NB4 (cell line): ENCODE measurements around the gene NFIL3.
"Not testable (repeated sequence)": the region's sequence is repeated elsewhere in the genome, so short reads cannot be mapped to it uniquely, and the experiment has no call there.

Source experiments
- DNase-seq: peaks from one replicate; pipeline ENCODE4 v3.0.0; 2010; ENCODE audit warnings: low read depth
- H3K4me3 ChIP-seq: one replicate; pipeline ENCODE4 v1.5.1; 2011; ENCODE audit warnings: mild to moderate bottlenecking, low read depth, low read length, moderate library complexity
- MYC ChIP-seq: IDR thresholded peaks from 2 replicates; pipeline ENCODE4 v1.6.1; 2011; ENCODE audit warnings: low read depth, low read length
- POLR2A ChIP-seq: IDR thresholded peaks from 2 replicates; pipeline ENCODE4 v1.6.1; 2011; ENCODE audit warnings: mild to moderate bottlenecking; ENCODE audit not compliant: insufficient read length; ENCODE audit errors: extremely low read depth
- TF ChIP-seq, protein P1 (sequence below): IDR thresholded peaks from 2 replicates; pipeline ENCODE4 v1.6.1; 2011; ENCODE audit warnings: low read depth, low read length
- TF ChIP-seq, protein P2 (sequence below): IDR thresholded peaks from one replicate; pipeline ENCODE4 v1.5.1; 2012; ENCODE audit warnings: low read depth, low read length

The NFIL3 gene

DNA sequence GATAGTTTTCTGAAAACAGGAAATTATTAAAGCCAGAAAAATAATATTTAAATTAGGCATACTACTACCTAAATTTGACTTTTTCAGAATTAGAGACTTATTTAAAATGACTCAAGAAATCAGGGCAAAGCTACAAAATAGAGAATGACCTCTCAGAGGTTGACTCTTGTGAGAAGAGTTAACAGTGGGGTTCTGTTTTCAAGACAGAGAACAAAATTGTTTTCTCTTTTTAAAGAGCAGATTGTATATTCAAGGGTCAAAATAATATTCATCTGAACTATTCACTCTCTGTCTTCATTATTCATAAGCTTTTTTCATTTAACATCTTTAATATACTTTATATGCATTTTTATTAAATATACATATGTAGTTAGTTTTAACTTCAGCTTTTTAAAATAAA is 40.1 kb downstream of the NFIL3 start:
- no peak overlapping the region for H3K4me3 ChIP-seq
- TF ChIP-seq, protein P1, sequence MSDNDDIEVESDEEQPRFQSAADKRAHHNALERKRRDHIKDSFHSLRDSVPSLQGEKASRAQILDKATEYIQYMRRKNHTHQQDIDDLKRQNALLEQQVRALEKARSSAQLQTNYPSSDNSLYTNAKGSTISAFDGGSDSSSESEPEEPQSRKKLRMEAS, result no peak
- TF ChIP-seq, protein P2, sequence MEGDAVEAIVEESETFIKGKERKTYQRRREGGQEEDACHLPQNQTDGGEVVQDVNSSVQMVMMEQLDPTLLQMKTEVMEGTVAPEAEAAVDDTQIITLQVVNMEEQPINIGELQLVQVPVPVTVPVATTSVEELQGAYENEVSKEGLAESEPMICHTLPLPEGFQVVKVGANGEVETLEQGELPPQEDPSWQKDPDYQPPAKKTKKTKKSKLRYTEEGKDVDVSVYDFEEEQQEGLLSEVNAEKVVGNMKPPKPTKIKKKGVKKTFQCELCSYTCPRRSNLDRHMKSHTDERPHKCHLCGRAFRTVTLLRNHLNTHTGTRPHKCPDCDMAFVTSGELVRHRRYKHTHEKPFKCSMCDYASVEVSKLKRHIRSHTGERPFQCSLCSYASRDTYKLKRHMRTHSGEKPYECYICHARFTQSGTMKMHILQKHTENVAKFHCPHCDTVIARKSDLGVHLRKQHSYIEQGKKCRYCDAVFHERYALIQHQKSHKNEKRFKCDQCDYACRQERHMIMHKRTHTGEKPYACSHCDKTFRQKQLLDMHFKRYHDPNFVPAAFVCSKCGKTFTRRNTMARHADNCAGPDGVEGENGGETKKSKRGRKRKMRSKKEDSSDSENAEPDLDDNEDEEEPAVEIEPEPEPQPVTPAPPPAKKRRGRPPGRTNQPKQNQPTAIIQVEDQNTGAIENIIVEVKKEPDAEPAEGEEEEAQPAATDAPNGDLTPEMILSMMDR, result no peak
- no peak for TF ChIP-seq POLR2A
- no peak for TF ChIP-seq MYC
- no peak for DNase-seq

DNA sequence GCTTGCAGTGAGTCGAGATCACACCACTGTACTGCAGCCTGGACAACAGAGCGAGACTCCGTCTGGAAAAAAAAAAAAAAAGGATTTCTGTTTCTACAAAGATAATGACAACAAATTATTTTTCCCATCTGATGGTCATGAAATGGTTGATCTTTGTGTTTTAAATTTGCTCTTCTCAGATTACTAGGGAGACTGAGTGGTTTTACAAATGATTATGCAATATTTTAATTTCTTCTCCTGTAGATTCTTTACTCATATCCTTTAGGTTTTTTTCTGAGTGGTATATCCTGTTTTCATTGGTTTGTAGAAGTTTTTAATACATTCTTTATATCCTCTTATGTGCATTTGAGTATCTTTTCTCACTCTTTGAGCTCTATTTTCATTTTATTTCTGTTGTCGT is 41.3 kb downstream of the NFIL3 start:
- H3K4me3 ChIP-seq, result no peak overlapping the region
- no peak for DNase-seq
- TF ChIP-seq, protein P1, result no peak
- no peak for TF ChIP-seq POLR2A
- TF ChIP-seq MYC, result no peak
- TF ChIP-seq, protein P2, result no peak

DNA sequence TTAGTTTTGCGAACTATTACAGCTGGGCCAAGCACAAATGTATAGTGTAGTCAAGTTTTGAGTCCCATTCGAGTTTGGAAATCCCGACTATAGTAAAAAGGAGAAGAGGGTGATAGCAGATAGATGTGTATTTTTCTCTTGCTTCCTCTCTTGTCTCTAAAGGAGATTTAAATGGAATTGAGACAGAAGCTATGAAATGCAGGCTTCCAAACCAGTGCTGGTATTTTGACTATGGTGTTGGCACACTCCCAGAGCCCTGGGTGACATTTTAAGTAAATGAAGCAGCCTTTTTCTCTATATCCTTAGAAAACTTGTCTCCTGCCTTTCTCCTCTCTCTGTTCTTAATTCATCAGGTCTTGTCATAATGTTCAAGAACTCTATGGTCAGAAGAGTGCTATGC is 44.2 kb downstream of the NFIL3 start:
- no peak for DNase-seq
- TF ChIP-seq, protein P2, result no peak
- TF ChIP-seq, protein P1, result no peak
- TF ChIP-seq MYC, result no peak
- TF ChIP-seq POLR2A, result no peak
- no peak overlapping the region for H3K4me3 ChIP-seq

DNA sequence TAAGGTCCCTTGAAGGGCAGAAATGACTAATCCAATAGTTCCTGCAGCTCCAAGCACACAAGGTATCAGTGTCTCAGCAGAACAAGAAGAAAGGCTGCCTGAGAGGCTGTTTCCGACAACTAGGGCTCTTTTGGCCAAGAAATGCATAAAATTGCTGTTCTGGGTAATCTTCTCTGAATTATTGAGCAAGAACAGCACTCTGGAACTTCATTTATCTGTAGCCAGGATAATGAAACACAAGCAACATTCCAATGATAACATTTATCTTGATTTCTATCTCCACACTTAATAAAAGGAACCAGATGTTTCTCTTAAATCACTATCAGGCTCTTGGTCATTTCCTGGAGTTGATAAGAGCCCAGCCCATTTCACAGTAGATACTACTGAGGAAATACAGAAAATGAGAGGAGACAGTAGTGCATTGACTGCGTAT is 44.9 kb downstream of the NFIL3 start:
- no peak for DNase-seq
- TF ChIP-seq MYC, result no peak
- TF ChIP-seq, protein P1, result no peak
- TF ChIP-seq POLR2A, result no peak
- TF ChIP-seq, protein P2, result no peak
- H3K4me3 ChIP-seq, result no peak overlapping the region

DNA sequence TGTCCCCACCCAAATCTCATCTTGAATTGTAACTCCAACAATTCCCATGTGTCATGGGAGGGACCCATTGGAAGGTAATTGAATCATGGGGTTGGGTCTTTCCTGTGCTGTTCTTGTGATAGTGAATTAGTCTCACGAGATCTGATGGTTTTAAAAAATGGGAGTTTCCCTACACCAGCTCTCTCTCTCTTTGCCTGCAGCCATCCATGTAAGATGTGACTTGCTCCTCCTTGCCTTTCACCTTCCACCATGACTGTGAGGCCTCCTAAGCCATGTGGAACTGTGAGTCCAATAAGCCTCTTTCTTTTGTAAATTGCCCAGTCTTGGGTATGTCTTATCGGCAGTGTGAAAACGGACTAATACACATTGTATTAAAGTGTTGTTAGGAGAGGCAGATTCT is 45.6 kb downstream of the NFIL3 start:
- H3K4me3 ChIP-seq, DNase-seq: not testable (repeated sequence)

DNA sequence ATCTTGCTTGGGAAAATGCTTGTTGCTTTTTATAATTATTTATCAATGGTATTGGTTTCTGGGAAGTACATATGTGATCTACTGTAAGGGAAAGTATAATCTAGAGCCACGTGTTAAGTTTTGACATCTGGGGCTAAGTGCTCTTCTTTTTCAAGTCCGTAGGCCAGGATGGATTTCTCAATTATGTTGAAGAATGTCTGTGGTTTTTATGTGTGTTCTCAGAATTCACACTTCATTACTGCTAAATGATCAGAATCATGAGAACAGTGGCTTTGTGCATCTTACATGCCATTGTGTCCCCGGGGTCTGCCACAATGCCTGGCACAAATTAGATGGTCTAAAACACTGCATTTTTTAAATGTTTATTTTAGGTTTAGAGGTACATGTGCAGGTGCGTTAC is 47.4 kb downstream of the NFIL3 start:
- TF ChIP-seq, protein P2, result no peak
- TF ChIP-seq MYC, result no peak
- TF ChIP-seq, protein P1, result 0 out of 2 replicates have a peak, but pooled peaks have one; percentile 34
- no peak overlapping the region for H3K4me3 ChIP-seq
- DNase-seq, result no peak
